Activated CD8-positive, alpha-beta memory T cell treated with anti-CD3 and anti-CD28 coated beads, Interleukin-2, amount 50 U/mL, for 24 hours (primary cell): ENCODE data around the gene TMC1.

Experiments used
- DNase-seq: peaks from one replicate; pipeline ENCODE4 v3.0.0-alpha.2; 2020; ENCODE audit errors: extremely low read depth

TMC1 gene

DNA sequence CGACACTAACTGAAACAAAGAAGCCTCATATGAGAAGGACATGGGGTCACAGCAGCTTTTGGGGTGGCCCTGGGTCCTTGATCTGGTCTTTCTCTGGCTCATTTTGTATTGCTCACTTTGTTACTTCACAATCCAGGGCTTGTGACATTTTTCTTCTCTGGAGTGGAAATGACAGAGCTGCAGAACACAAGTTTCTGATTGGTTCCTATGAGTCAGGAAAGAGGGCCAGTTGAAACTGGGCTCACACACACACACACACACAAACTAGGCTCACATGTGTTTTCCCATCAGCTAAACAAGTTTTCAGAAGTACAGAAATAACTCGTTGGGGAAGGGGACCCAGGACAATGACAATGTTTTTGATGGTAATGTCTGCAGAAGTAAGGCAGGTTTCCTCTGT, 54.3 kb downstream of the TMC1 start:
- no peak for DNase-seq

- no peak for DNase-seq
Measured at GRCh38 chr9:72576087-72576486, 54.7 kb downstream of the TMC1 start.

DNA sequence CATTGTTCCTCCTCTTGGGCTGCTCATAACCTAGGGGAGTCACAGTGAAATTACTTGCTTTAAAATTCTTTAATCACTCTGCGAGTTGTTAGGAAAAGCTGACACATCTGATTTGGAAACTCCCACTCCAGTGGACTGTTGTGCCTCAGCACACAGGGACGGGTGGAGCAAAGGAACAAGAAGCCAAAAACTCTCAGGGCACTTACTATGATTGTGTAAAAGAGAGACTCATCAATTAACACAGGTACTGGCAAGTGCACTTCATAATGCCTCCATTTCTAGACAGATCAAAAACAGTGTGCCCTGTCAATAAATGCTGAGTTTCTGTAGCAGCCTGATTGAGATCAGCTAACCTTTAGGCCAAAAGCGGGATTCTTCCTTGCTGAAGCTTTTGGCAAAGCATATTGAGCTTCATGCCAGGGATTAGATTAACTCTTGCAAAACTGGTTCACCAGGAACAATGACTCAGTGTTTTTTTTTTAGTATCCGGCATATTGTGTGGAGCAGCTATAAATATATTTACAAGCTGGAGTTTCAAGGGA, 55.9 kb downstream of the TMC1 start:
- DNase-seq, result no peak

DNA sequence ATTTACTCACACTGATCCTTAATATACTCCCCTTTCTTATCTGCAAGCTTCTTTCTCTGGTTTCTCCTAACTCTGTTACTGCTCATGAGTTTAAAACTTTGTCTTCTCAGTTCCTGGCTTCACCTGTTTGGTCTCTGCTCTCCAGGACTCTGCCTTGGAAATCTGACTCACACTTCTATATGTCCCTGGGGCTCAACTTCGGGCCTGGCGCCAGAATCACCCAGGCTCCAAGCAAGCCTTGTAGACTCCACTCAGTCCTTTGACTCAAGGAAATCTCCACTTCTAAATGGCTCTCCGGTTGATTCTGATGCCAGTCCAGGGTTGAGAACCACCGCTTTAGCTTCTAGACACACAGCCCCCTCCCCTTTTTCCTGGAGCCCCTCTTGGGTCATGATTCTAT, 57.8 kb downstream of the TMC1 start:
- DNase-seq, result no peak

DNA sequence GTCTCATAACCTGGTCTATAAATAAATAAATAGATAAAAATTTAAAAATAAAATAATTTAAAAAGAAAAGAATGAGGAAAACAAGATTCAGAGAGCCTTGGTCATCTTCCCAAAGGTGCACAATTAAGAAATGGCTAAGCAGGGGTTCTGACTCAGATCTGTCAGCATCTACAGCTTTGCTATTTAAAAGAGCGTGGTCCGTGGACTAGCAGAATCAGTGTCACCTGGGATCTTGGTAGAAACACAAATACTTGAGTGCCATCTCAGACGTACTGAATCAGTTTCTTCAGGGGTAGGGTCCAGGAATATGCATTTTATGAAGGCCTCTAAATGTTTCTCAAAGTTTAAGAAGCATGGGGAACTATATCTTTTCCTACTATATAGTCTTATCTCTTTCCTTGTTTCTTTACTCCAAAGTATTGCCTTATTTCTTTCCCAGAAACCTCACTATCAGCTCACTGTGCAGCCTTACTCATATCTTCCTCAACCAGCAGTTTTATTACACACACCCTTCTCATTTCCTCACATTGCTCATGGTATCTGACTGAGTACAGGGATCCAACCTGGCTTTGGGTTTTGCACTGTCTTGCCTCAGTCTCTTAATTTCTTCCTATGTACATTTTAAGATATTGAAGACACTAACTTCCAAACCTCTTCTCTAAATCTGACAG, 58.6 kb downstream of the TMC1 start:
- DNase-seq, result no peak

GRCh38 chr9:72581694-72582093, 60.3 kb downstream of the TMC1 start:
- no peak for DNase-seq

GRCh38 chr9:72583370-72583769, 62.0 kb downstream of the TMC1 start:
- DNase-seq, result no peak

DNA sequence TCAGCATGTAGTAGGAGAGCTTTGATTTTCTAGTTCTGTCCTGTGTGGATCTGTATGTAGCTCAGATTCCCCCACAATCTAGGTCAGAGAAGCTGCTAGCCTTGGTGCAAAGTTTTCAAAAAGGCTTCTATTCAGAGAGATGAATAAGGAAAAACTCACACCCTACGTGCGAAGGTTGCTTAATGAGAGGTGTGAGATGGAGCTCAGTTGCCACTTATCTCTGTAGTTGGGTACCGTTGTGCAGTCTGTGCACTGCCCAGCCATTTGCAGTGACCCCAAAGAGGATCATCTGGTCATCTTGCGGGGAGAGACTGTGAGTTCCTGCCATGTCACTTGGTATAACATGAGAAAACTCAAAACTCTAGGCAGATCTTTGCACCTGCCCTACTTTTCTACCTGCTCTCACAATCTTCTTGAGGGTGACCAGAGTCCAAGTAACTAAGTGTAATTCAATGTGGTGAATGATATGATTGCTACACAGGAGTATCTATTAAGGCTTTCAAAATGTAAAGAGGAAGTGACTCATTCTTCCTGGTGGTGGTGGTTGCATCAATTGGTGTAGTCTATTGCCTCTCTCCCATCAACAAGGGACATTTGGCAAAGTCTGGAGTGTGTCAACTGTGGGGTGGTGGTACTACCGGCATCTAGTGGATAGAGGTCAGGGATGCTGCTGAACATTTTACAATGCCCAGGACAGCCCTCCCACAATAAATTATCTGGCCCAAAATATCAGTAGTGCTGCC, 65.2 kb downstream of the TMC1 start:
- DNase-seq, result no peak

DNA sequence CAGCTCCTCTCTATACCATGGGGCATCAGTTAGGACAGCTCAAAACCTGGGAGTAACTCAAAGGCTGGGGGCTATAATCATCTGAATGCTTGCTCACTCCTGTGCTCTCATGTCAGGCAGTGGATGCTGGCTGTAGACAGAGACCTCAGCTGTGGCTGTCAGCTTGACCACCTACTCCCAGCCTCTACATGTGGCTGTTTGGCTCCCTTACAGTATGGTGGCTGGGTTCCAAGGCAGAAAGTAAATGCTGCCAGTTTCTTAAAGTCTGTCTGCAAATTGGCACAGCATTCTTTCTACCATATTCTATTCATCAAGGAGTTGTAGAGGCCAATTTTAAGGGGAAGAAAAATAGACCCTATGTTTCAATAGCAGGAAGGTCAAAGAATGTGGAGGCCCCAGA, 66.9 kb downstream of the TMC1 start:
- no peak for DNase-seq

DNA sequence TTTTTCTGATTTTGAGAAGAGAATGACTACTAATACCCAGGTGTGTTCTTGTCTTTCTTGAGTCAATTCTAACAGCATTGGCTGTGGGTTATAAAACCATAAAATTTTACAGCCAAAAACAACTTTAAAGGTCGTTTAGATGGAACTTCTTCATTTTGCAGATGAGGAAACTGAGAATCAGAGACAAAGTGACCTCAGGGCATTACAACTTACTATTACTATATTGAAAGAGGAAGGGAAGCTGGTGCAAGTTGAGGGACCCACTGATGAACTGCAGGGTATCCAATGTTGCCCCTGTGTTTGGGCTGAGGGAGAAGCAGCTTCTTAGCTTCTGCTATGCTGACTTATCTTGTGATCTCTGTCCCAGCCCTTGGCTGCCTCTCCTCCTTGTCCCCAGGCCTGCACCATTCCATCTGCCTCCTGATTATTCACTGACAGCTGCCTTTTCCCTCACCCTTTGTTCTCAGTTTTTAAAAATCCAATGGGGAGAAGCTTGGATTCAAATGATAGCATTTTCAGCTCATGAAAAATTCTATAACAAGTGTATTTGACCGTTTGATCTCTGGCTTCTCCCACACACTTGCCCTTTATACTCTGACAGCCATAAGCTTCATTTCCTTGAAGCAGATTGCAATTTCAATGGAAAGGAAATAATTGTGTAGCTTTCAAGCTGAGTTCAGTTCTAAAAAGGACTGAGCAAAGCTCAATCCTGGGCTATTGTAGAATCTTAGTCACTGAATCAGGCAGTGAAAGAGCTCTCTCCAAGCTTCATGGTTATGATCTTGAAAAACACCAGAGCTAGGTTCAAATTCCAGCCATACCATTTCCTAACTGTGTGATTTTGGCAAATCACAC, 68.5 kb downstream of the TMC1 start:
- no peak for DNase-seq

GRCh38 chr9:72590824-72591223, 69.4 kb downstream of the TMC1 start:
- DNase-seq, result no peak

GRCh38 chr9:72592502-72593403, 71.3 kb downstream of the TMC1 start:
- no peak for DNase-seq

- DNase-seq, result no peak
Measured at GRCh38 chr9:72596451-72597180, 75.2 kb downstream of the TMC1 start.

DNA sequence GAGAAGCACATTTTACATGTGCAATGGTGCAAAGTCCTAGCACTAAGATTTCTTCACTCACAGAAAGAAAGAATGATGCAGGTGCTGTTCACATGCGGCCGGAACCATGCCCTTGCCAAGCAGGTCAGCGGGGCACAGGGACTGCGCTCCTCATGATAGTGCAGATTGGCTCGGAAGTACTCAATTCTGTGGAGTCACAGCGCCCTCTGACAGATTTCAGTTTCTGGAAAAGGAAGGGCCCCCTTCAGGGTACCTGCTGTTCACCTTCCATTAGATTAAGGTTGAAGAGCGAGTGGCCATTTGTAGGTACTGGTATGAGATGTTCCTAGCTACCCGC, 75.7 kb downstream of the TMC1 start:
- no peak for DNase-seq

DNA sequence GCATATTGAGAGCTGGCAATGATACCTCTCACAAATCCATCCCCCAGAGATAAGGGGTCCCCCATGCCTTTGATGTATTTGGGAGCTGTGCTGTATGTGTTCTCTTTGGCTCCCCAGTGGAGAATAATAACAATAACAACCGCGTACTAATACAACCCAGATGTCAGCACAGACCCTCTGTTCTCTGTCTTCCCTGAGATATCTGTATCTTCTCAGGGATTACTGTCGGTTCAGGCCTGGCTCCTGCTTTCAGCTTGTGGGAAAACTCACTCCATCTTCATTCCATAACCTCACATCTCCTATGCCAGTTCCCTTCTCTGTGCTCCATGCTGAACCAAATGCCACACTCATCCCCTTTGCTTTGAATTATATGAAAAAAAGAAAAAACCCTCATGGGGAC, 76.2 kb downstream of the TMC1 start:
- DNase-seq, result no peak

GRCh38 chr9:72598639-72599038, 77.2 kb downstream of the TMC1 start:
- DNase-seq, result no peak

- no peak for DNase-seq
Measured at GRCh38 chr9:72599874-72600534, 78.6 kb downstream of the TMC1 start.

DNA sequence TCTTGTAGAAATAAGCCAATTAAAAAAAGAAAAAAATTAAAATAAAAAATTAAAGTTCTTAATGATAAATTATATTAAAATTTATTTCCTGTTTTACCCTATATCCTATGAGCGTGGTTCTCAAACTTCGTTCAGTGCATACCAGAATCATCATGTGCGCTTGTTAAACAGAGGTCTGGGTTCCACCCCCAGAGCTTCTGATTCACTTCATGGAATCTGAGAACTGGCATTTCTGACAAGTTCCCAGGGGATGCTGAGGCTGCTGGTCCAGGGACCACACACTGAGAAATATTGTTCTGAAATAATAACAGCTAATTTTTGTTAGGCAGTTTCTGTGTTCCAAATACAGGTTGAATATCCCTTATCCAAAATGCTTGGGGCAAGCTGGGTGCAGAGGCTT, 79.3 kb downstream of the TMC1 start:
- DNase-seq, result no peak

- no peak for DNase-seq
Measured at GRCh38 chr9:72601615-72602014, 80.2 kb downstream of the TMC1 start.

- DNase-seq, result no peak
Measured at GRCh38 chr9:72612449-72612848, 91.0 kb downstream of the TMC1 start.
